ENCODE measurements around the gene FBLN1.
"Not testable (repeated sequence)": the region's sequence is repeated elsewhere in the genome, so short reads cannot be mapped to it uniquely, and the experiment has no call there.

Gene FBLN1

DNA sequence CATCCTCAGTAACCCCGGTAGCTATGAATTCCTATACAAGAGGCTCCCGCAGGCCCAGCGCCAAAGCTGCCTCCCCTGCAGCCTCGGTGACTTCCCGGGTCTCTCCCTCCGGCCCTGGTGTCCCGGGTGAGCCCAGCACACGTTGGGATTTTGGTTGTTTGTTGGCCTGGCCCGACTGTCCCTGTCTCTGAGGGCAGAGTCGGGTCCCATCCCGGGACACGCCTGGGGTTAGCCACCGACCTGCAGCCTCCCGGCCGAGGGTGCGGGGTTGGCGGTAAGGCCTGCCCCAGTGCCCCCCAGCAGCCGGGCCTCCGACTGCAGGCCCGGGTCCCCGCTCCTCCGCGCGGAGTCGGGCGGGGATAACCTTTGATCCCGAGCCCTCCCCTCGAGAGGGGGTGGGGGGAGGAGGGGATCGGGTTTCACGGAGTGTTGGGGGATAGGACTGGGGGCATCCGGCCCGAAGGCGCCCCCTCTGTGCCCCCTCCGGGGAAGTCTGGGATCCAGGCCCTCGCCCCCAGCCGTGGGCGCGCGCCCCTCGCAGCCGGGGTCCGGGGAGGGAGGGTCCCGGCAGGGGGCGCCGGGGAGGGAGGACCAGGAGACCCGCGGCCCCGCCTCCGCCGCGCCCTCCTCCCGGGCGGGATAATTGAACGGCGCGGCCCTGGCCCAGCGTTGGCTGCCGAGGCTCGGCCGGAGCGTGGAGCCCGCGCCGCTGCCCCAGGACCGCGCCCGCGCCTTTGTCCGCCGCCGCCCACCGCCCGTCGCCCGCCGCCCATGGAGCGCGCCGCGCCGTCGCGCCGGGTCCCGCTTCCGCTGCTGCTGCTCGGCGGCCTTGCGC, at the start of gene FBLN1:
Gene FBLN1, plus strand, starts transcription at position 669 of the 835 bp plus-strand sequence. Its CDS starts 103 bp downstream, at position 772.
- no peak for DNase-seq (ENCODE audit: low read depth in 2 of 2)

DNA sequence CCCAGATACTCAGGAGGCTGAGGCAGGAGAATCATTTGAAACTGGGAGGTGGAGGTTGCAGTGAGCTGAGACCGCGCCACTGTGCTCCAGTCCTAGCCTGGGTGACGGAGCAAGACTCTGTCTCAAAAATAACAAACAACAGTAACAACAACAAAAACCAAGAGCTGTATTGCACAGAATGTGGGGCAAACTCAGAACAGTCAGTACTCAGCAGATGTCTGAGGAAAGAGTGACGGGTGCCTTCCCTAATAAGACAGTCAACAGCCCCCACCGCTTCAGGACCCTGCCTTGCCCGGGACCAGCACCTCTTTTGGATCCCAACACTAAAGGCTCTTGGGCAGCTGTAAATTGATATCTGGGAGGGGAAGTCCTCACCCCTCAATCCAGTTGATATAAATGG, 48.9 kb upstream of the FBLN1 start:
- no peak for DNase-seq (ENCODE audit: low read depth in 2 of 2)

DNA sequence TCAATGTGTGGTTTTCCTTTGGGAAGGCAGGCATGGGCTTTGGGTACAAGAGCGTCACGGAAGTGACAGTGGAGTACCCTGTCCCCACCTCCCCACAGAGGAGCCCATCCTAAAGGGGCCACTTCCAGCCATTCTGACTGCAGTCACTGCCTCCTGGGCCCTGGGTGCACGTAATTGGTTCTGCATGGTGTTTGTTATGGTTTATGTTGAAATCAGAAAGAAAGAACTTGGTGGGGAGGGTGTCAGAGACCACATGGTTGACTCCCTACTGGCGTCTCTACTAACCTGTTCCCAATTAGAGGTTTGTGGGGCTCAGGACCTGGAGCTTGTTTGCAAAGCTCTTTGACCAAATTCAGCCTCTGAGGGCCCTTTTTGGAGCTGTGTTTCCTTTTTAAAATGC, 48.4 kb upstream of the FBLN1 start:
- no peak for DNase-seq (ENCODE audit: low read depth in 2 of 2)

DNA sequence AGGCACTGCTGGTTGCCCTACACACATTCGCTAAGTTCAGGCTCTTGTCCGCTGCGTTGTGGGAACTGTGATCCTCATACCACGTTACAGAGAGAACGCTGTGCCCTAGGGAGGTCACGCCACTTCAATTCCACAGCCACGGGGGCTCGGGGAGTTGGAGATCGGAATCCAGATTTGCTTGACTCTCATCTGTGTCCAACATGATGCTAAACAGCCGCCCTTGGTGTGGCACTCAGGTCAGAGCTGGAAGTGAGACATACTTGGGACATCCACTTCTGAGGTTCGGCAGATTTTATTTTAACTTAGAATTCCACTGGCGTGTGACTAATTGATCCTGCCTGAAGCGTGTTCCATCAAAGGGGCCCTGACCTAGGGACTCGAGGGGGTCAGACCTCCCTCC, 47.5 kb upstream of the FBLN1 start:
- DNase-seq (ENCODE audit: low read depth in 2 of 2): no peak

GRCh38 chr22:45455621-45456020, 47.1 kb upstream of the FBLN1 start:
- DNase-seq (ENCODE audit: low read depth in 2 of 2): no peak

DNA sequence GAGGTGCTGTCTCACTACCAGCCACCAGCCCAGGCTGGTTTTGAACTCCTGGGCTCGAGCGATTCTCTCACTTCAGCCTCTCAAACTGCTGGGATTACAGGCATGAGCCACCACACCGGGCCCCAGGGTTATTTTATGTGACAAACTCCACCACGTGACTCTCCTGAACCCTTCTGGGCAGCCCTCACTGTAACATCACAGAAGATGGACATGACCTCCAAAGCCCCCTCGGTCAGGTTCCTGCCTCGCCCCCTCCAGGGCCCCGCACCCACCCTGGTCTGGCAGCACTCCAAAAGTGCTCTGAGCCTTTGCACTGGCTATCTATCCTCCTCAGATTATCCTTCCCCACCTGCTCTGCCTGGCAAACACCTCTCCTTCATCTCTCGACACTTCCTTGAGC, 45.9 kb upstream of the FBLN1 start:
- no peak for DNase-seq (ENCODE audit: low read depth in 2 of 2)

GRCh38 chr22:45458532-45458931, 44.2 kb upstream of the FBLN1 start:
- DNase-seq (ENCODE audit: low read depth in 2 of 2): no peak

DNA sequence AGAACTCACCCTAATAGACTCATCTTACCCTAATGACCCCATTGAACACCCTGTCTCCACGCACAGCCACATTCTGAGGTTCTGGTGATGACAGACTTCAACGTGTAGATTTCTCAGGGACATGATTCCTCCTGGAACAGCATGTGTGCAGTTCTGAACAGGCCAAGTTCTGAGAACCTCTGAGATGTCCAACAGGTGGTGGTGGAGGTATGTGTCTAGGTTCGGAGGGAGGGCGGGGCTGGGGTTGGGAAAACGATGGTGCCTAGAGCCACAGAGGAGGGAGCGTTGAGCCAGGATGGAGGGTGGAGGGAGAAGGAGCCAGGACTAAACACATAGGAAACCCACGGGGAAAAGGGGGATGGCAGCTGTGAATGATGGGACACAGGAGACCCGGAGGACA, 43.4 kb upstream of the FBLN1 start:
- no peak for DNase-seq (ENCODE audit: low read depth in 2 of 2)

DNA sequence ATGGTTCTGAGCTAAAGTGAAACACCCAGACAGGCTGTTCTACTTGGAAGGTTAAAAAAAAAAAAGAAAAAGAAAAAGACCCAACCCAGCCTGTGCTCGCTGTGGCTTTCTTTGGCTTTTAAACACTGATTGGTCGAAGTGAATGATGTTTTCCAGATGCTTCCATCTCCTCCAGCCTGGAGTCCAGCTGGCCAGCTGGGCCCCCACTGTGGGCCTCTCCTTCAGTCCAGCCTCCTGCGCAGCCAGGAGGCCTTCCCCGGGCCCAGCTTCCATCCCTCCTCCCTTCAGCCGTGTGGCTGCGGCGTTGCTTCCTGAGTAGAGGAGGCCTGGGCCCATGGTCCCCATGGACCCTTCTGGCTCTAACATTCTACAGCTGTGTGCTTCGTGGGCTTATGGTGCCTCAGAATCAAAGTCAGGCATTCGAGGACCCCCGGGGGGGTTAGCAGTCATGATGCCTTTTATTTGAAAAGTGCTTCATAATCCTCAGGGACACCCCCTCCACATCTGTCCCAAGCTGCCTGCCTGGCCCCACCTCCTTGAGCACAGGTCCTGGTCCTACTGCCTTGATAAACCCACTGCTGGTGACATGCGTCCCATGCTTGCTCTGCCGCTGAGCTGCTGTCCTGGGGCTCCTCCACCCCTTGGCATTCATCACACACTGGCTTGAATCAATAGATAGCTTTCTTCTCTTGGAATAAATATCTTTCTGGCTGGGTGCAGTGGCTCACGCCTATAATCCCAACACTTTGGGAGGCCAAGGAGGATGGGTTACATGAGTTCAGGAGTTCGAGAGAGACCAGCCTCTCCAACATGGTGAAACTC, 42.2 kb upstream of the FBLN1 start:
- no peak for DNase-seq (ENCODE audit: low read depth in 2 of 2)

- no peak for DNase-seq (ENCODE audit: low read depth in 2 of 2)
Measured at GRCh38 chr22:45462034-45462655, 40.5 kb upstream of the FBLN1 start.

DNA sequence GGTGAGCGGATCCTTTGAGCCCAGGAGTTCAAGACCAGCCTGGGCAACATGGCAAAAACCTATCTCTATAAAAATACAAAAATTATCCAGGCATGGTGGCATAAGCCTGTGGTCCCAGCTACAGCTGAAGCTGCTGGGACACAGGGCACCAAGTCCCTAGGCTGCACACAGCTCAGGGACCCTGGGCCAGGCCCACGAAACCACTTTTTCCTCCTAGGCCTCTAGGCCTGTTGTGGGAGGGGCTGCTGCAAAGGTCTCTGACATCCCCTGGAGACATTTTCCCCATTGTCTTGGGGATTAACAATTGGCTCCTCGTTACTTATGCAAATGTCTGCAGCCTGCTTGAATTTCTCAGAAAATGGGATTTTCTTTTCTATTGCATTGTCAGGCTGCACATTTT, 39.0 kb upstream of the FBLN1 start:
- not testable (repeated sequence) for DNase-seq (ENCODE audit: low read depth in 2 of 2)

- DNase-seq (ENCODE audit: low read depth in 2 of 2): no peak
Measured at GRCh38 chr22:45465633-45466032, 37.0 kb upstream of the FBLN1 start.

DNA sequence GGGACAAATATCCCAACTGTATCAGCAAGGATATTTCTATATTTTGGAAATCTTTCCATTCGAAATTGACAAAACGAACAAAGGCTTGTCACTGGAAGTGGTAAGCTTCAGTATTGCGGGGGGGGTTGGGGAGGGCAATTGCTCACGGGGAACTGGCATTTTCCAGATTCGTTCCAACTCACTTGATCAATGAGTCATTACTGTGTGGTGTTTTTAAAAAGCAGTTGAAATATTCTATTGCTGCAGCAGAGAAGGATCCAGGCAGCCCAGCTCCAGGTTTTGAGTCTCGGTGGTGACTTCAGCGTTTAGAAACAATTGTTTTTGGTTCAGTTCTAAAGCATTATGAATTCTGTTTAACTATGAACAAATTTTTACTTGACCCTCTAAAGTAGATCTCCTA, 33.8 kb upstream of the FBLN1 start:
- no peak for DNase-seq (ENCODE audit: low read depth in 2 of 2)

DNA sequence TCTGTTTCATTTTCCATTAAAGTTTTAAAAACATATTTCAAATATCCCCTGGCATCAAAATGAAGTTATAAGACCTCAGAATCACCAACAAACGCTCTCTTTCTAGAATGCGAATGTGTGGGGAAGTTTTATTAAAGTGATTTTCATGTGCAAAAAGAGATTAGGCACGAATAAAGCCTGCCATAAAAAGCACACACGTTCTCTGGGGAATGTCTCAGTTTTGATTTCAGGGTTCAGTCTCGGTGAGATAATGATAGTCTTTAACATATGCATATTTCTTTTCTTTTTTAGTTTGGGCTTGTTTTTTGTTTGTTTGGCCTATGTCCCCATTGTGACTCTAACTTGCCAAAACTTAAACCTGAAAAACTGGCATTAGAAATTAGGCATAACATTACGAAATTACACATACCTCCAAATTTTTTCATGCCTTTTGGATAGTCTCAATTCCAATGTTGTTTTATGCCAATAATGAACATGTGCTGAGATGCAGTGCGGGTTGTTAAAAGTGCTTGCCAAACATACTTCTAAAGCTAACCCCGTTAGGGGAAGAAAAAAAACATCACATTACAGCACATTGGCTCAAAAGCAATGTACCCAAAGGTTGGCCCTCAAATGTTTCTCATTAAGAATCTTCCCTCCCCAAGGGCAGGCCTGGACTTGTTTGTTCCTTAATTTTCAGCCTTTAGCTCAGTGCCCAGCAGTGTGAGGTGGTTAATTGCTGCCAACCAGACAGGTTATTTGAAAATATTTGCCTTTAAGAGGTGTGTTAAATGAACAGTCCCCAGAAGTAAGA, 33.2 kb upstream of the FBLN1 start:
- DNase-seq (ENCODE audit: low read depth in 2 of 2): no peak

- no peak for DNase-seq (ENCODE audit: low read depth in 2 of 2)
Measured at GRCh38 chr22:45470871-45471270, 31.8 kb upstream of the FBLN1 start.

DNA sequence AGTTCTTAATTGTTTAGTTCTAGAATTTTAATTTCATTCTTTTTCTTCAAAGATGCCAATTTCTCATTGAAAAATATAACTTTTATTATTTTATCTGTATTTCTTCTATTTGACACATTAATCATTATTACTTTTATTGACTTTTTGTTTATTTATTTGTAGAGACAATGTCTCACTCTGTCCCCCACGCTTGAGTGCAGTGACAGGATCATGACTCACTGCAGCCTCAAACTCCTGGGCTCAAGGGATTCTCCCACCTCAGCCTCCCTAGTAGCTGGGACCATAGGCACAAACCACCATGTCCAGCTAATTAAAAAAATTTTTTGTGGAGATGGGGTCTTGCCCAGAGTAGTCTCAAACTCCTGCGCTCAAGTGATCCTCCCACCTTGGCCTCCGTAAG, 30.3 kb upstream of the FBLN1 start:
- no peak for DNase-seq (ENCODE audit: low read depth in 2 of 2)

- DNase-seq (ENCODE audit: low read depth in 2 of 2): no peak
Measured at GRCh38 chr22:45473626-45474237, 29.0 kb upstream of the FBLN1 start.

DNA sequence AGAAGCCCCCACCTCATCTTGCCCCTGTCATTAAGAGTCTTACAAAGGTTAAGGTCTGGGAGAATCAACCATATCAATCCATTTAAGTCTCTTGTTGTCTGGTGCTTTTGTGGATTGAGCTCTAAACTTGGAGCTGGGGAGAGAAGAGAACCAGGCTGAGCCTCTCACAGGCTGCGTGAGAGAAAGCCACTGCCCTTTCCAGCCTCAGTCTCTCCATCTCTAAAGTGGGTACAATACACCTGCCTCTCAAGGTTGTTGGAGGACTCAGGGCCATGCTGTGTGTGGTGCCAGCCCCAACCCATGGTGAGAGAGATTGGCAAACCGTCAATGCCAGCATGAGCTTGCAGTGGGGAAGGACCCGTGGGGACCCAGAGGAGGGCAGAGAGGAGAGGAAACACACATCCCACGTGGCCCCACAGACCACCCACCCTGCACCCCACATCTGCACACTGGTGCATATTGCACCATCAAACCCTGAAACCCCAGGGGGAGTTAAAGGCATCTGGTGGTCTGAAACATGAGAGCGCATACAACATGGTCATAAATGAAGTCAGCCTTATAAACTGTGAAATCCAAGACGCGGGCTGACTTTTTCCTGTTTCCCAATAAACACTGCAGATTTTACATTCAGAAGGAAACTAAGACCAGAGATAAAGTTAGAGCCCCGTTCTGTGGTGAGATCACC, 27.5 kb upstream of the FBLN1 start:
- no peak for DNase-seq (ENCODE audit: low read depth in 2 of 2)

DNA sequence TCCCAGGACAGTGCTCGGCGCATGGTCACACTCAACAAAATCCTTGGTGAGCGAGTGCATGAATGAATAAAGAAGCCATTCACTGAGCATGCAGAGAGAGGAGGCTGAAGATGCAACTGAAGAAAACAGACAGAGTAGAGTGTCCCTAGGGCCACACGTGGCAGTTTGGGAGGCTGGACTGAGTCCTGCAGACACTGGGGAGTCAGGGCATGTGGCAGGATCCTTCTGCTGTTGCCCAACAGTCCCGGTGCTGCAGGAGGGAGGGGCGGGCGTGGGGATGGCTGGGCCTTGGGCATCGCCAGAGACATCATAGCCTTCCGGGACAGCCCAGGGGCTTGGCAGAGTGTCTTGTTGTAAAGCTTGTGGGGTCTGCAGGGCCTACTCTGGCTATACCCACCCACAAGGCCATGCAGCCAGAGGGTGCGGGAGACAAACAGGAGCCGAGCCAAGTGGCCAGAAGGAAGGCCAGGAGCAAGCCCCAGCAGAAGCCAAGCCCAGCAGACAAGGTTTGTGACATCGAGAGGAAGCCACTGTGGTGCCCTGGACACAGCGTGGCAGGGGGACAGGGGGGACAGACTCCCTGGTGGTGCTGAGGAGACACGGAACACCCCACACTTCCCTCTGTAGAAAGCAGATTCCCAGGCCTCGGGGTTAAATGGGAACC, 26.7 kb upstream of the FBLN1 start:
- DNase-seq (ENCODE audit: low read depth in 2 of 2): no peak

GRCh38 chr22:45476814-45477213, 25.9 kb upstream of the FBLN1 start:
- no peak for DNase-seq (ENCODE audit: low read depth in 2 of 2)

Data from stimulated activated CD8-positive, alpha-beta memory T cell treated with anti-CD3 and anti-CD28 coated beads, Interleukin-15, amount 100 ng/mL, for 4 hours (primary cell).